Measurements from ENCODE around the gene SMG6. TPM values are rescaled to one million over a fixed set of nuclear protein-coding genes. Genes with fewer than 3 reads are reported as not detected.

Gene SMG6
- total and polyA plus RNA-seq, 2 of the 4 experiments (the other 2 are of a cell fraction), result 16.3 to 30.3 TPM

GRCh38 chr17:2077040-2077439 lies 226.5 kb downstream of the SMG6 start:
- in situ Hi-C loops (cut with MboI; ENCODE audit: low sequenced_read_pairs) (no loop called here), intact Hi-C loops (cut with micrococcal nuclease) (no loop called here)
- CTCF ChIA-PET, result interaction anchor here (0.6 to 0.9 kb wide), 3 partner anchors 168 to 344 kb away, joined by 3 read pairs; no protein-coding TSS in a partner anchor

More at GRCh38 chr17:2077040-2077439, 226.5 kb downstream of the SMG6 start:
- Histone ChIP-seq H2AK9ac (replicated peaks; ENCODE audit: low read depth, low read length, poor library complexity) (peak overlapping the region; percentile 35), H3K4me1 (ENCODE audit: control insufficient read depth, insufficient read depth, low read length) (peaks cover 23% of the 10 kb centered on the region), H2AK5ac (ENCODE audit: low read depth, low read length) (peak overlapping the region; percentile 96), H3K4ac (ENCODE audit: low read depth, low read length) (peak overlapping the region; percentile 90), H3K9ac (ENCODE audit: low read depth, low read length) (peak overlapping the region; percentile 15; the same call in 1 of the 2 replicates), H3K4me3 (ENCODE audit: insufficient read depth, low read depth, low read length) (no peak overlapping the region), H3K27me3 (ENCODE audit: control insufficient read depth, insufficient read depth, low read length) (no peaks in the 10 kb centered on the region), H2AFZ (replicated peaks; ENCODE audit: low read length, poor library complexity) (peak overlapping the region; percentile 46), H4K5ac (ENCODE audit: low read depth, low read length) (peak overlapping the region; percentile 49), H3K4me2 (ENCODE audit: low read depth, low read length) (no peak overlapping the region), H3K79me1 (ENCODE audit: low read depth in 1 of 2, low read length in 2 of 2) (peaks cover 0 to 44% of the 10 kb centered on the region in 2 experiments), H4K8ac (ENCODE audit: low read depth in 2 of 2, low read length in 2 of 2) (peak overlapping the region; percentile 86 to 91; a peak in 3 of 4 replicates), H3K9me3 (ENCODE audit: control insufficient read depth, insufficient read depth, low read length) (no peaks in the 10 kb centered on the region), H3K27ac (ENCODE audit: insufficient read depth, low read length) (peak overlapping the region; percentile 56; the same call in 1 of the 2 replicates), H3K36me3 (ENCODE audit: control insufficient read depth, insufficient read depth, low read length) (peaks cover 31% of the 10 kb centered on the region), H2BK5ac (ENCODE audit: low read depth, low read length, poor library complexity, severe bottlenecking) (peak overlapping the region; percentile 71), H3K23ac (ENCODE audit: low read depth, low read length) (peak overlapping the region; percentile 82), H4K20me1 (ENCODE audit: insufficient read depth, low read length) (no peaks in the 10 kb centered on the region), H4K91ac (ENCODE audit: insufficient read depth, low read depth, low read length) (peak overlapping the region; percentile 67), H2BK120ac (ENCODE audit: low read depth, low read length) (peak overlapping the region; percentile 91), H3K56ac (ENCODE audit: extremely low read depth, insufficient read depth, low read length) (no peak overlapping the region), H2BK20ac (ENCODE audit: low read depth, low read length) (peak overlapping the region; percentile 50), H2BK15ac (ENCODE audit: low read depth, low read length) (peak overlapping the region; percentile 41; the same call in 1 of the 3 replicates), H3K9me1 (ENCODE audit: insufficient read depth, low read length) (peaks cover 21% of the 10 kb centered on the region), H3K18ac (ENCODE audit: low read depth, low read length) (peak overlapping the region; percentile 33), H3K14ac (replicated peaks; ENCODE audit: low read depth, low read length) (peak overlapping the region; percentile 93)
- POLR2A ChIA-PET (ENCODE audit: unreplicated experiment), result no interaction called here
- 70% methylated on average over 5 of the region's 8 CpGs; no CpG with 5 or more reads in 1 of the 2 experiments for WGBS, 2 experiments (ENCODE audit: extremely low coverage in 2 of 2, insufficient read length in 1 of 2)
- ATAC-seq (ENCODE audit: low read depth) (no peak), DNase-seq (no peak)
- dilution Hi-C loops (cut with HindIII; ENCODE audit: low sequenced_read_pairs, unreplicated experiment), result no loop called here
- BruUV-seq (replicated peaks), result no TSS peak
- TF ChIP-seq RFX5 (IDR thresholded peaks at IDR 0.05; ENCODE audit: low read depth, low read length), result no peak
- TF ChIP-seq MAFK (IDR thresholded peaks at IDR 0.05; ENCODE audit: low read depth, low read length), result no peak
- no peak for TF ChIP-seq RCOR1 (IDR thresholded peaks at IDR 0.05; ENCODE audit: insufficient replicate concordance, low read length)
- no peak for TF ChIP-seq RAD21 (IDR thresholded peaks at IDR 0.05; ENCODE audit: low read length)
- TF ChIP-seq NFE2L2 (IDR thresholded peaks at IDR 0.05; ENCODE audit: low read depth, low read length), result no peak
- TF ChIP-seq FOS (IDR thresholded peaks at IDR 0.05; ENCODE audit: low read depth, low read length), result no peak
- TF ChIP-seq MXI1 (IDR thresholded peaks at IDR 0.05; ENCODE audit: borderline replicate concordance, low read depth, low read length), result no peak
- TF ChIP-seq CHD1 (IDR thresholded peaks at IDR 0.05; ENCODE audit: low read depth, low read length), result no peak
- TF ChIP-seq MAZ (IDR thresholded peaks at IDR 0.05; ENCODE audit: borderline replicate concordance, low read depth, low read length), result no peak
- TF ChIP-seq SMC3 (IDR thresholded peaks at IDR 0.05; ENCODE audit: low read depth, low read length), result no peak
- no peak for TF ChIP-seq CEBPB (IDR thresholded peaks at IDR 0.05; ENCODE audit: low read depth, low read length)
- no peak for TF ChIP-seq CTCF (conservative IDR thresholded peaks at IDR 0.05; ENCODE audit: low read depth, low read length)
- TF ChIP-seq ELK1 (IDR thresholded peaks at IDR 0.05; ENCODE audit: borderline replicate concordance, low read depth, low read length), result no peak
- TF ChIP-seq USF2 (IDR thresholded peaks at IDR 0.05; ENCODE audit: low read depth, low read length), result no peak
- no peak for TF ChIP-seq POLR2A (IDR thresholded peaks at IDR 0.05; ENCODE audit: low read depth, low read length)
- no peak for TF ChIP-seq BHLHE40 (IDR thresholded peaks at IDR 0.05; ENCODE audit: low read depth, low read length)
